HCT116 (cell line): ENCODE data around the gene EPS15. TPM values are rescaled to one million over a fixed set of nuclear protein-coding genes. Genes with fewer than 3 reads are reported as not detected.

ENCODE experiments used
- ATAC-seq: fragments of 200-7000 bp; cut with Tn5 transposase; 2 replicates; pipeline ENCODE4 v1.9.1; 2020; ENCODE audit warnings: mild to moderate bottlenecking, moderate library complexity
- BruUV-seq: library from RNA; stranded (reverse); fragments of 400-500 nt; replicated peaks from 2 replicates; lab custom pipeline; 2021; lab: Mats Ljungman, UMichigan
- CTCF ChIA-PET: fragments of 300-600 bp; sonication (Branson Sonifier 250); formaldehyde crosslinking; loops from one replicate; lab custom pipeline; 2021; ENCODE audit warnings: antibody characterized with exemption; lab: Charles Lee
- POLR2A ChIA-PET: fragments of 300-600, 350-600 bp; sonication (Branson Sonifier 250); formaldehyde crosslinking; loops from one replicate; lab custom pipeline; 2021; ENCODE audit warnings: antibody characterized with exemption; lab: Charles Lee
- RAD21 ChIA-PET, 2 experiments: fragments of 300-600 bp; sonication (Branson Sonifier 250); formaldehyde crosslinking; loops; one replicate each; lab custom pipeline; 2023; ENCODE audit warnings: low total read pairs in 2 of 2; ENCODE audit not compliant: uncharacterized antibody in 2 of 2, unreplicated experiment in 2 of 2, low non-redundant PET in 1 of 2; lab: Charles Lee
- DNase-seq: peaks from one replicate; pipeline ENCODE4 v3.0.0-alpha.2; 2010; ENCODE audit warnings: low read depth, low spot score
- H2AFZ ChIP-seq: fragments of 200-600 bp; shearing (Covaris generic), sonication (generic); 2 replicates; pipeline ENCODE4 v1.6.1; 2017; ENCODE audit warnings: low read depth, mixed run types, mixed read lengths, antibody characterized with exemption, low read length; ENCODE audit not compliant: poor library complexity, severe bottlenecking
- H3K27ac ChIP-seq: 2 replicates; pipeline ENCODE4 v1.5.1; 2012; ENCODE audit warnings: low read depth, low read length
- H3K27me3 ChIP-seq: fragments of 200-600 bp; sonication (generic); 2 replicates; pipeline ENCODE4 v1.6.1; 2016; ENCODE audit warnings: mixed run types, low read length, mixed read lengths; ENCODE audit not compliant: insufficient read depth
- H3K36me3 ChIP-seq, 2 experiments: fragments of 200-500 bp in 1 of 2; fragments of 200-600 bp in 1 of 2; sonication (Bioruptor generic) in 1 of 2; sonication (generic) in 1 of 2; 2 replicates each; pipeline versions ENCODE4 v1.5.1 to v1.6.1; 2014 to 2016; ENCODE audit warnings: low read length in 2 of 2, inconsistent platforms in 1 of 2, mixed read lengths in 1 of 2, mixed run types in 1 of 2; ENCODE audit not compliant: insufficient read depth in 2 of 2, control insufficient read depth in 1 of 2
- H3K4me1 ChIP-seq, 2 experiments: fragments of 200-600 bp in 1 of 2; sonication (generic) in 1 of 2; 2 replicates each; pipeline versions ENCODE4 v1.5.1 to v1.6.1; 2012 to 2017; ENCODE audit warnings: low read length in 2 of 2, inconsistent platforms in 1 of 2, mild to moderate bottlenecking in 1 of 2, mixed read lengths in 1 of 2, mixed run types in 1 of 2, moderate library complexity in 1 of 2; ENCODE audit not compliant: insufficient read depth in 2 of 2, control insufficient read depth in 1 of 2
- H3K4me2 ChIP-seq: fragments of 200-600 bp; sonication (generic); 2 replicates; pipeline ENCODE4 v1.6.1; 2017; ENCODE audit warnings: mixed run types, low read length, mixed read lengths
- H3K4me3 ChIP-seq, 2 experiments: fragments of 200-600 bp in 1 of 2; sonication (generic) in 1 of 2; replicated peaks in 1 of 2; 2 replicates each; pipeline ENCODE4 v1.5.1; 2011 to 2016; ENCODE audit warnings: low read length in 2 of 2, control low read depth in 1 of 2, low read depth in 1 of 2, mild to moderate bottlenecking in 1 of 2, mixed read lengths in 1 of 2, mixed run types in 1 of 2
- H3K79me2 ChIP-seq: fragments of 200-600 bp; sonication (generic); 2 replicates; pipeline ENCODE4 v1.6.1; 2017; ENCODE audit warnings: mild to moderate bottlenecking, mixed run types, low read length, moderate library complexity, mixed read lengths; ENCODE audit not compliant: insufficient read depth
- H3K9ac ChIP-seq: fragments of 200-600 bp; sonication (generic); 2 replicates; pipeline ENCODE4 v1.6.1; 2016; ENCODE audit warnings: low read length, mixed read lengths
- H3K9me2 ChIP-seq: fragments of 200-600 bp; sonication (generic), shearing (Covaris generic); 2 replicates; pipeline ENCODE4 v1.6.1; 2017; ENCODE audit warnings: mixed run types, mild to moderate bottlenecking, moderate library complexity; ENCODE audit not compliant: insufficient read depth
- H3K9me3 ChIP-seq, 2 experiments: fragments of 200-500 bp in 1 of 2; fragments of 200-600 bp in 1 of 2; sonication (Bioruptor generic) in 1 of 2; sonication (generic) in 1 of 2; 2 replicates each; pipeline ENCODE4 v1.6.1; 2014 to 2017; ENCODE audit warnings: low read length in 2 of 2, mixed read lengths in 2 of 2, inconsistent platforms in 1 of 2, low read depth in 1 of 2, mild to moderate bottlenecking in 1 of 2, mixed run types in 1 of 2, moderate library complexity in 1 of 2; ENCODE audit not compliant: control insufficient read depth in 1 of 2, insufficient read depth in 1 of 2
- H4K20me1 ChIP-seq: fragments of 200-600 bp; sonication (generic), shearing (Covaris generic); 2 replicates; pipeline ENCODE4 v1.6.1; 2017; ENCODE audit warnings: mixed run types, mild to moderate bottlenecking, moderate library complexity; ENCODE audit not compliant: insufficient read depth
- CEBPB ChIP-seq: IDR thresholded peaks from 2 replicates; pipeline ENCODE4 v1.6.1; 2012; ENCODE audit warnings: low read depth
- EZH2 ChIP-seq: fragments of 200-600 bp; sonication (generic); IDR thresholded peaks from 2 replicates; pipeline ENCODE4 v1.6.1; 2017; ENCODE audit warnings: antibody characterized with exemption, mixed run types
- FOSL1 ChIP-seq: IDR thresholded peaks from 2 replicates; pipeline ENCODE4 v1.6.1; 2012; ENCODE audit warnings: low read depth
- MAX ChIP-seq: IDR thresholded peaks from 2 replicates; pipeline ENCODE4 v1.6.1; 2012
- REST ChIP-seq: IDR thresholded peaks from 2 replicates; pipeline ENCODE4 v1.6.1; 2012; ENCODE audit warnings: low read depth
- SIN3A ChIP-seq: IDR thresholded peaks from 2 replicates; pipeline ENCODE4 v1.6.1; 2012; ENCODE audit warnings: low read depth
- SRF ChIP-seq: IDR thresholded peaks from 2 replicates; pipeline ENCODE4 v1.6.1; 2012; ENCODE audit warnings: low read depth
- TCF7L2 ChIP-seq: IDR thresholded peaks from 2 replicates; pipeline ENCODE4 v1.7.0; 2011; ENCODE audit warnings: borderline replicate concordance, inconsistent platforms; ENCODE audit not compliant: insufficient read depth, insufficient read length; ENCODE audit errors: extremely low read depth
- ZFX ChIP-seq: fragments of 450-650 bp; IDR thresholded peaks from 2 replicates; pipeline ENCODE4 v1.6.1; 2017
- intact Hi-C: fragments of 100-400 bp; cut with micrococcal nuclease; formaldehyde crosslinking; loops from 2 replicates; pipeline ENCODE4 v1.10.0; 2022
- total RNA-seq: library from RNA; stranded (reverse); gene quantifications from one replicate; pipeline ENCODE4 v1.2.1, GENCODE V29; 2021; ENCODE audit not compliant: unreplicated experiment
- TF ChIP-seq, protein P1 (sequence below): IDR thresholded peaks from 2 replicates; pipeline ENCODE4 v1.6.1; 2012

The EPS15 gene
- total RNA-seq, 1 experiment from 2014 or later = 41.2 TPM

DNA sequence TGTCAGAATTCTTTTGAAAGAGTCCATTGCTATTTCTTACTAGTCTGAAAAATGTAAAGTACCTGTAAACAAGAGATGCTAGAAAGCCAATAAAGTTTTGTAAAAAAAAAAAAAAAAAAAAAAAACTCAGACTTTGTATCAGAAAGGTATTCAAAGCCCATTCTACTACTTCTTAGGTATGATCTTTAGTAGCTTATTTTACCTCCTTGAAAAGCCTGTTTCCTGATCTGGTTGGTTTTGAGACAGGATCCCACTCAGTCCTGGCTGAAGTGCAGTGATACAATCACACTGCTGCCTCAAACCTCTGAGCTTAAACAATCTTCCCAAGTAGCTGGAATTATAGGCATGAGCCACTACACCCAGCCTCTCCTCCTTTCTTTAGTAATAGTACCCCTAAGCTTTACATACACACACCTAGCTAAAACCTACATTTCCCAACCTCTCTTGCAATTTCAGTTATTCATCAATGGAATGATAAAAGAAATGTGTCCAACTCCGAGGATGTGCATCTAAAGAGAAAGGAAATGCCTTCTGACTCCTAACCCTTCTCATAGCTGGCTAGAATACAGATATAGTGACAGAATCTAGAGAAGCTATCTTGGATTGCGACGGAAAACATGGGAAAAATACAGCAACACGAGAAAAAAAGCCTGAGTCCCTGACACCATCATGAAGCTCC is 30.6 kb downstream of the EPS15 start:
- ATAC-seq (no peak), DNase-seq (no peak)
- Histone ChIP-seq H3K4me1 (peaks cover 0 to 3% of the 10 kb centered on the region in 2 experiments; a peak in 1 of 4 replicates), H3K79me2 (peaks cover 53% of the 10 kb centered on the region), H3K4me2 (no peak overlapping the region), H3K9ac (no peak overlapping the region), H3K4me3 (no peak overlapping the region), H4K20me1 (no peaks in the 10 kb centered on the region), H3K9me3 (no peaks in the 10 kb centered on the region), H3K36me3 (no peaks in the 10 kb centered on the region), H3K27me3 (no peaks in the 10 kb centered on the region), H3K9me2 (no peaks in the 10 kb centered on the region), H2AFZ (no peak overlapping the region), H3K27ac (no peak overlapping the region)
- no TSS peak for BruUV-seq
- TF ChIP-seq EZH2 (no peak), REST (no peak), CEBPB (no peak), ZFX (no peak), MAX (no peak), TCF7L2 (no peak), SIN3A (no peak), FOSL1 (no peak), SRF (no peak)
- TF ChIP-seq, protein P1, sequence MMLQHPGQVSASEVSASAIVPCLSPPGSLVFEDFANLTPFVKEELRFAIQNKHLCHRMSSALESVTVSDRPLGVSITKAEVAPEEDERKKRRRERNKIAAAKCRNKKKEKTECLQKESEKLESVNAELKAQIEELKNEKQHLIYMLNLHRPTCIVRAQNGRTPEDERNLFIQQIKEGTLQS = no peak
- intact Hi-C loops = no loop called here
- ChIA-PET POLR2A (no interaction called here), CTCF (interaction anchor here (0.7 to 1.4 kb wide), 2 partner anchors 47 to 127 kb away, joined by 3 to 4 read pairs; no protein-coding TSS in a partner anchor), RAD21 (no interaction called here)
